Panc1 (cell line): ENCODE data around the gene ZMYM4. TPM values are rescaled to one million over a fixed set of nuclear protein-coding genes. Genes with fewer than 3 reads are reported as not detected.
A peak's percentile ranks its signal among the peaks of the same experiment; 100 is the strongest.

Experiments used
- ATAC-seq: fragments of 200-7000 bp; cut with Tn5 transposase; 2 replicates; pipeline ENCODE4 v1.9.1; 2020; ENCODE audit warnings: mild to moderate bottlenecking, moderate library complexity
- BruUV-seq: library from RNA; stranded (reverse); fragments of 400-500 nt; replicated peaks from 2 replicates; lab custom pipeline; 2021; lab: Mats Ljungman, UMichigan
- CTCF ChIA-PET: fragments of 300-600 bp; sonication (Branson Sonifier 250); formaldehyde crosslinking; loops from one replicate; lab custom pipeline; 2022; ENCODE audit warnings: antibody characterized with exemption; lab: Charles Lee
- POLR2A ChIA-PET: fragments of 300-600 bp; sonication (Branson Sonifier 250); formaldehyde crosslinking; loops from one replicate; lab custom pipeline; 2022; ENCODE audit warnings: antibody characterized with exemption; lab: Charles Lee
- DNase-seq: peaks from one replicate; pipeline ENCODE4 v3.0.0-alpha.2; 2010; ENCODE audit warnings: low read depth, low spot score
- H3K27ac ChIP-seq: 2 replicates; pipeline ENCODE4 v1.5.1; 2011; ENCODE audit warnings: mild to moderate bottlenecking, low read length, inconsistent platforms
- H3K27me3 ChIP-seq: fragments of 200-500 bp; sonication (Bioruptor generic); 2 replicates; pipeline ENCODE4 v1.6.0; 2014; ENCODE audit warnings: low read length, inconsistent platforms; ENCODE audit not compliant: control insufficient read depth, insufficient read depth
- H3K36me3 ChIP-seq: fragments of 200-500 bp; sonication (Bioruptor generic); 2 replicates; pipeline ENCODE4 v1.5.1; 2014; ENCODE audit warnings: inconsistent platforms, mild to moderate bottlenecking, low read length, moderate library complexity; ENCODE audit not compliant: control insufficient read depth, insufficient read depth
- H3K4me1 ChIP-seq: 2 replicates; pipeline ENCODE4 v1.5.1; 2011; ENCODE audit warnings: inconsistent platforms, mild to moderate bottlenecking, low read length, moderate library complexity; ENCODE audit not compliant: control insufficient read depth, insufficient read depth
- H3K4me3 ChIP-seq, 2 experiments: 2 replicates each; pipeline ENCODE4 v1.5.1; 2011 to 2012; ENCODE audit warnings: low read depth in 2 of 2, low read length in 2 of 2, mild to moderate bottlenecking in 2 of 2, inconsistent platforms in 1 of 2, moderate library complexity in 1 of 2
- H3K9me3 ChIP-seq: fragments of 200-500 bp; sonication (Bioruptor generic); 2 replicates; pipeline ENCODE4 v1.5.1; 2014; ENCODE audit warnings: low read depth, mild to moderate bottlenecking, inconsistent platforms, low read length, moderate library complexity; ENCODE audit not compliant: control insufficient read depth, insufficient read depth
- CTCF ChIP-seq: fragments of 450-650 bp; IDR thresholded peaks from 2 replicates; pipeline ENCODE4 v1.5.1; 2017; ENCODE audit warnings: mild to moderate bottlenecking
- POLR2AphosphoS5 ChIP-seq: IDR thresholded peaks from 2 replicates; pipeline ENCODE4 v1.6.1; 2012; ENCODE audit warnings: mild to moderate bottlenecking, low read depth, low read length, moderate library complexity
- REST ChIP-seq, 2 experiments: IDR thresholded peaks; 2 replicates each; pipeline ENCODE4 v1.6.1; 2011 to 2012; ENCODE audit warnings: low read depth in 2 of 2, control low read depth in 1 of 2, low read length in 1 of 2, mild to moderate bottlenecking in 1 of 2, moderate library complexity in 1 of 2; ENCODE audit not compliant: insufficient read depth in 1 of 2
- SIN3A ChIP-seq: IDR thresholded peaks from 2 replicates; pipeline ENCODE4 v1.6.1; 2012; ENCODE audit warnings: low read depth, mild to moderate bottlenecking, low read length, moderate library complexity, borderline replicate concordance; ENCODE audit not compliant: insufficient read depth
- TCF7L2 ChIP-seq: IDR thresholded peaks from 2 replicates; pipeline ENCODE4 v1.6.1; 2011; ENCODE audit warnings: mild to moderate bottlenecking, low read depth, low read length, inconsistent platforms
- in situ Hi-C: cut with HindIII; loops from 2 replicates; pipeline ENCODE4 v1.10.0; 2016; ENCODE audit warnings: low sequenced_read_pairs, low pct_unique_long_range_greater_than_20kb
- intact Hi-C: fragments of 100-400 bp; cut with micrococcal nuclease; formaldehyde crosslinking; loops from one replicate; pipeline ENCODE4 v1.10.0; 2022; ENCODE audit not compliant: unreplicated experiment
- total RNA-seq: library from RNA; stranded (reverse); gene quantifications from one replicate; pipeline ENCODE4 v1.2.1, GENCODE V29; 2021; ENCODE audit not compliant: unreplicated experiment

The ZMYM4 gene
- total RNA-seq, 1 experiment from 2014 or later = 82.2 TPM

GRCh38 chr1:35449334-35450008 lies 181.0 kb downstream of the ZMYM4 start:
- peak; percentile 56 for DNase-seq
- Histone ChIP-seq H3K4me1 (peaks cover 20% of the 10 kb centered on the region), H3K27ac (no peak overlapping the region; the same call in 1 of the 2 replicates), H3K27me3 (no peaks in the 10 kb centered on the region), H3K36me3 (peaks cover 12% of the 10 kb centered on the region), H3K9me3 (no peaks in the 10 kb centered on the region), H3K4me3 (no peak overlapping the region)
- POLR2A ChIA-PET = no interaction called here
- BruUV-seq = no TSS peak
- CTCF ChIA-PET = interaction anchor here (0.6 kb wide), 1 partner anchor 37 kb away, joined by 3 read pairs; no protein-coding TSS in a partner anchor
- no peak for ATAC-seq
- TF ChIP-seq TCF7L2 (no peak), REST (IDR thresholded peaks at IDR 0.05; ENCODE audit: insufficient read depth in 1 of 2, low read depth in 2 of 2, low read length in 1 of 2) (no peak), POLR2AphosphoS5 (no peak), CTCF (no peak), SIN3A (no peak)
- in situ Hi-C loops = no loop called here
- intact Hi-C loops = loop anchor here (10.0 kb wide), 1 partner anchor 325 kb away; no protein-coding TSS in a partner anchor

GRCh38 chr1:35451125-35451528 lies 182.6 kb downstream of the ZMYM4 start:
- DNase-seq (peak; percentile 46), ATAC-seq (peak; percentile 96)
- H3K4me1 ChIP-seq = peaks cover 20% of the 10 kb centered on the region
- BruUV-seq = no TSS peak
- CTCF ChIA-PET = interaction anchor here (0.5 to 3.3 kb wide), 8 partner anchors 12 to 120 kb away, joined by 3 to 45 read pairs (median 6); partner anchors contain the start of genes KIAA0319L and NCDN
- TF ChIP-seq CTCF (peak; percentile 94), TCF7L2 (no peak)
- in situ Hi-C loops = no loop called here
- H3K9me3 ChIP-seq = no peaks in the 10 kb centered on the region
- H3K4me3 ChIP-seq = no peak overlapping the region
- H3K27me3 ChIP-seq = no peaks in the 10 kb centered on the region
- intact Hi-C loops = loop anchor here (1.0 to 10.0 kb wide), 2 partner anchors 113 to 324 kb away; no protein-coding TSS in a partner anchor
- peak overlapping the region; percentile 64; the same call in 1 of the 2 replicates for H3K27ac ChIP-seq
- H3K36me3 ChIP-seq = peaks cover 12% of the 10 kb centered on the region
- POLR2A ChIA-PET = no interaction called here
